ENCODE measurements around the gene TNFRSF18.

The TNFRSF18 gene

DNA sequence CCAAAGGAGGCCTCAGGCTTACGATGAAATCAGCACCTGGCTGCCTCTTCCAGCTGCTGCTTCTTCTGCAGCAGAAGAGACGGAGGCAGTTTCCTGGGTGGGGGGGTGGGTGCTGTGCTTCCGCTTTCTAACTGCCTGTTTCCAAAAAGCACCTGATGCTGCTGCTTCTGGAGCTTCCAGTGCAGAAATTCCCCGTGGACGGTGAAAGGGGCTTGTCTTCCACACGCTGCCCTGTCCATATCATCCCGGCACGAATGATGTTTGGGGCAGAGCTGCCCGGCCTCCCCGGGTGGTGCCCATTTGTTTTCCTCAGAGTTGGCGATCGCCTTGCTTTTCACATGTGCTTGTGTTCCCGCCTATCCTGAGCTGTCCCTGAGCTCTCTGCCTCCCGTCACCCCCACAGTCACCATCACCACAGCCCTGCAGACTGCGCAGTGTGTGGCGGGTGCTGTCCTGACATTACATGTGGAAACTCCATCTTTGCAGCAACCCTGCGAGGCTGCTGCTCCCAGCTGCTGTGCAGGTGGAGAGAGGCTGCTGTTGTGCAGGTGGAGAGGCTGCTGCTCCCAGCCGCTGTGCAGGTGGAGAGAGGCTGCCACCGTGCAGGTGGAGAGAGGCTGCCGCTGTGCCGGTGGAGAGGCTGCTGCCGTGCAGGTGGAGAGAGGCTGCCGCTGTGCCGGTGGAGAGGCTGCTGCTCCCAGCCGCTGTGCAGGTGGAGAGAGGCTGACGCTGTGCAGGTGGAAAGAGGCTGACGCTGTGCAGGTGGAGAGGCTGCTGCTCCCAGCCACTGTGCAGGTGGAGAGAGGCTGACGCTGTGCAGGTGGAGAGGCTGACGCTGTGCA, 30.9 kb downstream of the TNFRSF18 start:
- no peak for DNase-seq

DNA sequence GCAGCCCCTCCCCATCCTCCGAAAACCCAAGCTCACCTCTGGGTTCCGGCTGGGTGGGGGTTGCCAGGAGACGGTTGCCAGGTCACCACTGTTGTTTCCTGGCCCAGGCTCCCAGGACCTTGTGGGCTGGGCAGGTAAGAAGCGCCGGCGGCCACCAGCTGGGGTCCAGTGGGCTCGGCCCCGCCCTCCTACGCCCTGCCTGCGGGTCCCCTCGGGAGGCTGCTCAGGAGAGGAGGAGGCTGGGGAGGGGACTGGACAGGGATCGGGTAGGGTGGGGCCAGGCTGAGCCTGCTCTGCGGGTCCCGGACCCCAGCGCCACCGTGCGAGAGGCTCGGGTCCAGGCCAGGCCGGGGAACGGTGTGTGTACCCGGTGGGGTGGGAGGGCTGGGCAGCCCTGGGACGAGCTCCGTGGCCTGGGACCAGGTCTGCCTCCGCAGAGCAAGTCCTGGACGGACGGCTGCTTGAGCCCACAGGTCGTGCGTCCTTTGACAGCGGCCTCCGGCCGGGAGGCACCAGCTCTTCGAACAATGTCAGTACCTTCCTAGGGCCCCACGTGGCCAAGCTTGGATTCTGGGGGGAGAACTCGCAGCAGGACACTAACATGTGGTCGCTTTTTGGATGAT, 32.5 kb downstream of the TNFRSF18 start, which contains the start of gene TTLL10:
TSS of gene TTLL10 (plus strand) at position 88 of the 623 bp plus-strand sequence. CDS start 5,336 bp downstream, outside the sequence.
- DNase-seq = no peak

DNA sequence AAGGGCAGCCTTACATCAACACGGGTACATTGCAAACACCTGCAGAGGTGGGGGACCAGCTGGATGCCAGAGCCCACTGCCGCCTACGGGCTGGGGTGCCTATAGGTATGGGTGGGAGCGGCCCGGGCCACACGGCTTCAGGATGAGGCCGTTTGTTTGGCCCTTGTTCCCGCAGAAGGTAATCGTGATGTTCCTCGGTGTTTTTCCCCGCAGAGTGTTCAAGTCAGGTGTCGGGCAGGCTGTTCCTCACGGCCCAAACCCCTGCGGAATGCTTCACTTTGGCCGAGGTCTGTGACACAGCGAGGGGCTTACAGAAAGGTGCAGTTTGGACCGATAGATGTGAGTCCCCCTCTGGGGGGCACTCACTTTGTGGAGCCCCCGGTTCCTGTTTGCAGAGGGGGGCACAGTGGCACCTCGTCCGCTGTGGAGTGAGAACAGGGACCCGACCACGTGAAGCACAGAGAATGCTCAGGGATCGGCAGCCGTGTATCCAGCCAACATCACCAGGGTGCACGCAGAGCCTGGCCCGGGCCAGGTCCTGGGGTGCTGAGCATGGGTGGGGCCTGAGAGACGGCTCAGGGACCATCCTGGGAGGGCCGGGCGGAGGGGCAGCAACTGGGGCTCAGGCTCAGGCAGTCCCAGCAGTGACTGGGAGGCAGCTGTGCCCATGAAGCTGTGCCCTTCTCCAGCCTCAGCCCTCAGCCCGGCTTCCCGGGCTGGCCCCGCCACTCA, 33.2 kb downstream of the TNFRSF18 start:
- no peak for DNase-seq

DNA sequence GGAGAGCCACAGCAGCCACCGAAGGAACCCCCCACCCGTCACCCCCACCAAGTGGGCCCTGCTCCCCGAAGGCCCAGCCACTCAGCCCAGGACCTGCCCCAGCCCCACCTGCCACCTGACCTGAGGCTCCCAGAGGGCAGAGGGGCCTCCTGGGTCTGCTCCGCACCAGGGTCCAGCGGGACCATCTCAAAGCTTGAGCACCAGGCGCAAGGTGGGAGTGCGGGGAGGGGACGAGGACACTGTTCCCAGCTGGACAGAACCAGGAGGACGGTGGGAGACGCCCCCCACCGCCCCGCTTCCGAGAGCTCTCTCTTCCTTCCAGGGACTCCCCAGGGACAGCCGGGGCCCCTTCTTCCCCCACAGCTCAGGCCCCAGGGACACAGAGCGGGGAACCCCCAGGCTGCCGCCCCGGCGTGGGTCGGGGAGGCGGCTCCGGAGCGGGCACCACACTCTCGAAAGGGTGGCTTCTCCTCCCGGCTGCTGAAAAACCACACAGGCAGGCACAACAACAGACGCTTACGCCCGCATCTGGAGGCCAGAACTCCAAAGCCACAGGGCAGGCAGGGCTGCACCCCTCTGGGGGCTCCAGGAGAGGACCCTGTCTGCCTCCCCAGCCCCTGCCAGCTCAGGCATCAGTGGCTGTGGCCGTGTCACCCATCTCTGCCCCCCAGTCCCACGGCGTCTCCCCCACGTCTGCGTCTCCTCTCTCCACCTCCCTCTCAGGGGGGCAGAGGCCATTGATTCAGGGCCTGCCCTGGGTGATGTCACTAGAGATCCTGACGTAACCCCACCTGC, 34.6 kb downstream of the TNFRSF18 start:
- no peak for DNase-seq

DNA sequence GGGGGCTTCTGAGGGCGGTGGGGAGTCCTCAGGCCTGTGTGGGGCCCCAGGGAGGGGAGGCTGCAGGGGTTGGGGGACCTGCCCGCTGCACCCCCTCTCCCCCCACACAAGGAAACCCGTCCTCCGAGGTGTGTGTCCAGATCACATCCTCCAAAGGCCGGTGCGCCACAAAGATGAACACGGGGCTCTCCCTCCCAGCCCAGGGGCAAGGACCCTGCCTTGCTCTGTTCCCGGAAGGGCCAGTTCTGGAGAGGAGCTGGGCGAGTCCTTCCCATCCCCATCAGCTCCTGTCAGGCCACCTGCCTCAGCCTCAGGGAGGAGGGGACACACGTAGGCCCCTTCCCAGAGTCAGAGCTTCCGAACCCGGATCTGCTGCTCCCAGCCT, 35.2 kb downstream of the TNFRSF18 start:
- DNase-seq = no peak

DNA sequence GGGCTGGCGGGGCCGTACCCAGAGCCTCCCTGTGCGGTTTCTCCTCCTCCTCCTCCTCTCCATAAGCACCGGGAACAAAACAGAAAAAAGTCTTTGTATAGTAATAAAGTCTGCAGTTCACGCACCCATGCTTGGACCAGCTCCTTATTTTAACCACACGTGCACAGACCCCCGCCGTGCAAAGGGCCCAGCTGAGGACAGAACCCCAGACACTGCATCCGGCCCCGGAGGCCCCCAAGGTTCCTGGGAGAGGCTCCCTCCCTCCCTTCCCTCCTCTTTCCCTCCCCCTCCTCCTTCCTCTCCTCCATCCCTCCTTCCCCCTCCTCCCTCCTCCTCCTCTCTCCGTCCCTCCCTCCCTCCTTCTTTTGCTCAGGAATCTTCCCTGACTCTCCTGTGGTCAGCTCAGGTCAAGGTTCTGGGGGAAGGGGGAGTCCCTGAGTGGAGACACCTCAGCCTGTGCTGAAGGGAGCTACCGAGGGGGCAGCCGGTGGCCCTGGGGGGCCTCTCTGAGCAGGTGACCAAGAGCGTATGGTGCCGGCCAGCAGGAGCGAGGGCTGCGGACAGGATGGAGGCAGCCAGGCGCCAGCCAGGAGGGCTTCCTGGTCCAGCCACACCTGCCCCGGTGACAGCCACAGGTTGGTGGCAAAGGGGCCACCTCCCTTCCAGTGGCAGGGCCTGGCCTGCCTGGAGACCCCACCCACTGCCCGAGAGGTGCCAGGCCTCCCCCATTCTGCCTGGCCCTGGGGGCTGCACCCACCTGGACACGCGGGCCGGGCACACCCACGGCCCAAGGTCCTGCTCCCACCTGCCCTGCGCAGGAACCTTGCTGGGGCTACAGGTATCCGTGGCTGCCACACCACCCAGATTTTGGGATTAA, 35.9 kb downstream of the TNFRSF18 start:
- no peak for DNase-seq

DNA sequence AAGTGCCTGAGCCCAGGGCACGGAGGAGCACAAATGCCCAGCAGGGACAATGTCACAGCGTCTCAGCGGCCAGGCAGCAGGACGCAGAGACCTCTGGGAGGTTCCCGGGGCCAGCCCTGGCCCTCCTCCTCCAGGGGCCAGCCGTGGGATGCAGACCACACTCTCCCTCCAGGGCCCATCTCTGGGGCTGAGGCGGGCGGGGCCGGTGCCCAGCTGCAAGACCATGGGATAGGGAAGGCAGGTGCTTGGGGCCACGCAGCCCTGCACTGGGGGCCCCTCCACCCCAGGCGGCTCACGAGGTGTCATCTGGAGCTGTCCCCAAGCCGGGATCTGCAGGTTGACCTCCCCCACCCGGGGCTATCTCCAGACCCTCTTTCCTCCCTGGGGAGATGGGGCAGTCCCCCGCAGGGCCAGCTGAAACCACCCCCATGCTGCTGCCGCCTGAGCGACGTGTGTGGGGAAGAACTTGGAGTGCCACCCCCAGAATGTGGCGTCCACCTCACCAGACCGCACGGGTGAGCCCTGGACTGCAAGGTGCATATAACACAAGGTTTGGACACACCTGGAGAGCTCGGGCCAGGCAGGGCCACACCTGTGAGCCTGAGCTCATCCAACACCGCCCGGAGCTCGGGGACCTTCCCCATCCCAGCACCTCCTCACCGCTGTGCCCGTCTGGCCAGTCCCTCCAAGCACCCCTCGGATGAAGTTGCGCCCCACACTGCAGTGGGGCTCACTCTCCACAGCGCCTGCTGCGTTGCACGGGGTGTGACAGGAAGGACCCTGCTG, 36.8 kb downstream of the TNFRSF18 start:
- DNase-seq = no peak

DNA sequence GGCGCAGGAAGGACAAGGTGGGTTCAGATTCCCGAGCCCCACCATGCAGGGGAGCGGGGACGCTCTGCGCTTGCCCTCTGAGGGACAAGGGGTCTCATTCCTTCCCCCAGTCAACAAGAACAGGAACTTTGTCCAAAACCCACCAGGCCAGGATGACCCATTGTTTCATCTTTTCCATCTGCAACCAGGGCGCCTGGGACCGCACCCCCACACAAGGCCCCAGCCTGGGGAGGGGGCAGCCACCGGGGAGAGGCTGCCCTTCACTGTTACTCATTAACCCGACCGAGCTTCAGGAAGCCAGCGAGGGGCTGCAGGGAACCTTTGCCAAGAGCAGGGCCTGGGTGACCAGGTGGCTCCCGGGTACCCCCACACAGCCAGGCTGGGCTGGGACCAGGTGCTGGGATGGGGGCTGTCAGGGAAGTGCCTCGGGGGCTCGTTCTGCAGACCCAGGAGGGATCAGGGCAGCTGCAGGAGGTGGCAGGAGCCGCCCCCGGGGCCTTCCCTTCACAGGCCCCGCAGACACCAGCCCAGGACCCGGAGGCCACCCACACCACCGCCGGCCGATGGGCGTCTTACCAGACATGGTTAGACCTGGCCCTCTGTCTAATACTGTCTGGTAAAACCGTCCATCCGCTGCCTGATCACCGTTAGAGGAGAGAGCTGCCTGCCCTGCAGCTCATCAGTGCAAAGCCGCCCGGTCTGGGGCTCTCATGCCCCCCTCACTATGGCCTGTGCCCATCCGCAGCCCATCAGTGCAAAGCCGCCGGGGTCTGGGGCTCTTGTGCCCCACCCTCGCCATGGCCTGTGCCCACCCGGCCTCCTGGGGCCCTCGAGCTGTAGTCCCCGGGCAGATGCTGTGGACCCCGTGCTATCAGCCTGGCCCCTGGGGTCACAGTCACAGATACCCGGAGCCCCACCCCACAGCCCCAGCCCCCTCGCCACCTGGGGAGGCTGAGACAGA, 37.7 kb downstream of the TNFRSF18 start:
- DNase-seq = no peak

DNA sequence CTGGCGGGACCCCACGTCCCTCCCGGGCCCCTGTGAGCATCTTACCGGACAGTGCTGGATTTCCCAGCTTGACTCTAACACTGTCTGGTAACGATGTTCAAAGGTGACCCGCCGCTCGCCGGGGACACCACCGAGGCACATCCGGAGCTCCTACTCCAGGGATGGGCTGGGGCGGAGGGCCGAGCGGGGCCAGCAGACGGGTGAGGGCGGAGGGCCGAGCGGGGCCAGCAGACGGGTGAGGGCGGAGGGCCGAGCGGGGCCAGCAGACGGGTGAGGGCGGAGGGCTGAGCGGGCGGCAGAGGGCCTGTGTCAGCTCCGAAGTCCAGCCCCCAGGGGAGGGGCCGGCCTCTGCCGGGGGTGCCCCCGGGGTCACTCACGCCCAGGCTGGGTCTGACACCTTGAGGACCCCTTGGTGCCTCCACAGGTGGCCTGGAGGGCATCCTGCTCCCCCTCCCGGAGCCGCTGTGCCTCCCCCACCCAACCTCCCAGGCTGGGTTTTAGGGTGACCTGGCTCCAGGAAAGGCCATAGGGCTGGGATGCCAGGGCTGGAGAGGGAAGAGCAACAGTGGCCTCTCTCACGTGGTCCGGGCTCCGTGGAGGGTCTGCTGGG, 38.4 kb downstream of the TNFRSF18 start:
- DNase-seq = no peak

DNA sequence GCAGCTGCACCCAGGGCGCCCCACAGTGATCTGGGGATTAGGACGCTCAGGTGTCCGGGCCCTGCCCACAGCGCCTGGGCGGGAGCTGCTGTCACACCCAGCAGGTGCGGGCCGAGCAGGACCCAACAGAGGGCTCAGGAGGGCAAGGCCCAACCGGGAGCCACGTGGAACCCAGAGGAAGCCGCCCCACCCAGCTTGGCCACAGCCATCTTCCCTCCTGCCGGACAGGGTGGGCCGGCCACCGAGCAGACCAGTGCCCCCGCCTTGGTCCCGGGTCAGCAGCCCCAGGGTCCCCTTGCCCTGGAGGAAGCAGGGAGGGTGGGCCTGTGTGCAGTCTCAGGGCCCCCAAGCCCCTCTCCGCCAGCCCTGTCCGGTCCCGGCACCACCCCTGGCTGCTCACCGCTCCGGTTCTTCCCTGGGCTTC, 39.0 kb downstream of the TNFRSF18 start:
- no peak for DNase-seq

DNA sequence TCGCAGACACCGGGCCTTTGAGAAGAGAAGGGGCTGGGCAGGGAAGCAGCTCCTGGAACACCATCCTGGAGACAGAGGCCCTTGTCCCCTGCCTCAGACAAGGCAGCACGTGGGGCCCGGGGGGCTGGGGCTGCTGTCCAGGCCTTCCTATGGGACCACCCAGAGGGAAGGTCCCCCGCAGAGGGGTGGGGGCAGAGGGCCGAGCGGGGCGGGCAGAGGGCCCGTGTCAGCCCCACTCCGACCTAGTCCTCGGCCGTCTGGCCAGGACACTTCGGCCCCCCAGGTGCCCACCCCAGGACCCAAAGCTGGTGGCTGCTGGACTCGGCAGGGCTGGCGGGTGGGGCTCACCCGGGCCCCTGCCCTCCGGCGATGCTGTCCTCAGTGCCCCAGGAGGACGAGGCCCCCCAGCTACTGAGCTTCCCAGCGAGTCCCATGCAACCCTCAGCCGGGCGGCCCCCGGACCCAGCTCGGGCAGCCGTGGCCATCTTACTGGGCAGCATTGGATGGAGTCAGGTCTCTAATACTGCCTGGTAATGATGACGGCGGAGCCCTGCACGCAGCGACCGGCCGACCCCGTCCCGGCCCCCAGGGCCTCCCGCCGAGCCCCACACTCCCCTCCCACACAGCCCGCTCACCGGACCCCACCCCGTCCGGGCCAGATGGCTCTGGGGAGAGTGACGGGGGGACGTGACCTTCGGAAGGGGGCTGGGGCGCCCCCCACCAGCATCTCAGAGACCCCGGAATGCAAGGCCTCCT, 39.6 kb downstream of the TNFRSF18 start:
- no peak for DNase-seq

DNA sequence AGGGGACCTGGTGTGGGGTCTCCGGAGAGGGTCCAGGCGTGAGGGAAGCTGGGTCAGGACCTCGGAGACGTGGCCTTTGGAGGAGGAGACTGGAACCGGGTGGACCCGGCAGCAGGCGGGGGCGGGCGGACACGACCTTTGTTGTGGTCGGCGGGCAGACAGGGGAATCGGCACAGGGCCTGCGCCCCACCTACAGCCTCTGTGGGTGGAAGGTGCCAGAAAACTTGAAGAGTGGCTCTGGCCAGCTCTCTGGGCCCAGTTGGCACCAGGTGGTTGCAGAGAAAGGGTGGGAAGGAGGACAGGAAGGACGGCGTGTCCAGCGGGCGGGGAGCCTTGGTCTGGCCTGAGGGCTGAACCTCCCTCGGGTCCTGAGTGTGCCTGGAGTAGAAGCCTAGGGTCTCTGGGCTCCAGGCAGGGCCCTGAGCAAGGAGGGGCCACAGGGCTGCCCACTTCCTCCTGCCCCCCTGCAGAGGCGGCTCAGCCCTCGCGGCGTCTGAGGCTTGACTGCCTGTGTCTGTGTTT, 40.4 kb downstream of the TNFRSF18 start:
- no peak for DNase-seq

DNA sequence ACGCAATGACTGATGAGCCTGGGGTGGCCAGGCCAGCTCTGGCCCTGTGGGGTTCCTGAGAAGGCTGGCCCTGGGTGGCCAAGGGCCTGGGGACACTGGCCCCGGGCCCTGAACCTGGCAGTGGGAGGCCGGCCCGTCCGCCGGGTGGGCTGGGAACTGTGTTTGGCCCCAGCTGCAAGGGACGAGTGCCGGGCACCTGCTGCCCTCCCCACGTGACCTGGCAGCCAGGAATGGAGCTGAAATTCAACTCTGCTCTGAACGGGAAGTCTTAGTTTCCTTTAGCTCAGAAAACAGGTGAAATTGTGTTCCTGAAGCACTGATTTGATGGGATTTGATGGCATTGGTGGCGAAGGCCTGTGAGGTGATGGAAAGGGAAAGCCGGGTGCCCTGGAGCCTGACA, 40.9 kb downstream of the TNFRSF18 start:
- no peak for DNase-seq

DNA sequence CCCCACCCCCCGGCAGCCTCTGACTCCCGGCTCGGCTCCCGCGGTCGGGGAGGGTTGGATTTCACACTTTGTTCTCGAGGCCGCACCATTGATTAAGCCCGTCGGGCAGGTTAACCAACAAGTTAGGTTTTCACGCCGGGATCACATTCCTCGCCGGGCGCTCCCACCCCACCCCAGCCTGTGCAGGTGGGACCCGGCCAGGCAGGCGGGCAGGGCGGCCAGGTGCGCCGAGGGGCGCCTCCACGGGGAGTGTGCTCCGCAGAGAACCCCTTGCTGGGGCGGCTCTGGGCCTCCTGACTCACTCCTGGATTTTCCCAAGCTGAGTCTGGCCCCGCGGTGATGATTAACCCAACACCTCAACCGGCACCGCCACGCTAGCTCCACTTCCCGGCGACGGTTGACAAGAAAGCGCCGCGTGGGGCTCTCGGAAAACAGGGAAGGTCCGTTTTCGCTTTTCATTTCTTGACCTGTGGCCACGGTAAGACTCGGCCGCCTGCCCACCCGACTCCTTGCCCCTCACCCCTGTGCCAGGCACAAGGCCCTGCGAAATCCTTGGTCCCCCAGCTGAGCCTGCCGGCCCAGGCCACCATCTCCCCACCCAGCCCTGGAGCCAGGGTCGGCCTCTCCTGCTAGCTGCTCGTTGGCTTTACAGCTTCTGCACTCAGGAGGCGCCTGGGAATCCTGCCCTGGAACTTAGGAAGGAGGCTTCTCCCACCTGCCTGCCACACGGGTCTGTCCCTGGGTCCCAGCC, 41.5 kb downstream of the TNFRSF18 start:
- DNase-seq = no peak

DNA sequence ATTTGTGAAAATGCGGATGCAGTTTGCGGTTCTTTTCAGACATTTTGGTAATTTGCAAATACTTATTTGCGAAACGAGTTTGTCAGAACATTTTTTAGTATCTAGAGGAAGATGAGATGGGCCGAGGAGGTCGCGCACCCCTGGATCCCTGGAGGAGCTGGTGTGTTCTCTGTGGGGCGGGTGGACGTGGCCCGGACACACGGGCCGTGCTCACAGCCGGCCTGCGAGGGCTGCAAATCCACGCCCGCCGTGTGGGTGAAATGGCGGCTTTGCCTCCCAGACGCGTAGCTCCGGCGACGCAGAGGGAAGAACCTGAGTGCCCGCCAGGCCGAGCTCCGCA, 42.1 kb downstream of the TNFRSF18 start:
- DNase-seq = no peak

DNA sequence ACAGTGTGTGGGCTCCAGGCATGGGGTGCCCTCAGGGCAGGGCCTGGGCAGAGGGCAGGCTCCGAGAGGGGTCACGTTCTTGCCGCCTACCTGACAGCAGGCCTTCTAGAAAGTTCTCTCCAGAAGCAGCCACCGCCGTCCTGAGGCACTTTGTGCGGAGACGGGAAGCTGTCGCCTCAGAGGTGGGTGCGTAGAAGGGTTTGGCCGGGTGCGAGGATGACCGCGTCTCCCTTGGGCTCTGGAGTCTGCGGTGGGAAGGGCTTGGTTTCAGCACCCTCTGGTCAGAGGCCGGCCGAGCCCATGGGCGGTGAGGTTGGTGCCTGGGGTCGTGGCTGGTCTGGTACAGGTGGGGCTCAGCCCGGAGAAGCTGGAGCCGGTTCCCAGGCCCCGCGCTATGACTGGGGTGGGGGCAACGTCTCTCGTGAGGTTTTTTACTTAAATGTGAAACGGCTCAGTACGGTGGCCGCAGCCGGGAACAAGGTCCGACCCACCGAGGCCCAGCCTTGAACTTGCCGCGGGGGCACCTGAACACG, 42.8 kb downstream of the TNFRSF18 start:
- no peak for DNase-seq
